Left lobe of liver (tissue), 2 donors: Measurements from ENCODE around the gene PIGK. TPM values are rescaled to one million over a fixed set of nuclear protein-coding genes. Genes with fewer than 3 reads are reported as not detected.
A peak's percentile ranks its signal among the peaks of the same experiment; 100 is the strongest.
"Not testable (repeated sequence)": the region's sequence is repeated elsewhere in the genome, so short reads cannot be mapped to it uniquely, and the experiment has no call there.

Experiments used
- ATAC-seq: fragments of 200-7000 bp; cut with Tn5 transposase; one replicate; pipeline ENCODE4 v1.9.1; 2020; ENCODE audit warnings: mild to moderate bottlenecking, moderate library complexity
- DNase-seq: peaks from one replicate; pipeline ENCODE4 v3.0.0-alpha.2; 2020; ENCODE audit warnings: low spot score
- total RNA-seq: library from RNA; stranded (reverse); gene quantifications from one replicate; pipeline ENCODE4 v1.2.1, GENCODE V29; 2021
- donor health status: DM: no; HTN: no; CAD: no; lungs with moderate emphysema.
- donor health status: DM: no; HTN: yes; CAD: no.

The PIGK gene
- total RNA-seq, 1 donor from 2014 or later = 14.2 TPM

GRCh38 chr1:77197351-77197750 lies 21.9 kb downstream of the PIGK start:
- no peak for DNase-seq

GRCh38 chr1:77193951-77194350 lies 25.3 kb downstream of the PIGK start:
- no peak for ATAC-seq
- no peak for DNase-seq

More at GRCh38 chr1:77197351-77197750, 21.9 kb downstream of the PIGK start:
- ATAC-seq = no peak

- ATAC-seq = no peak
These were observed 30.5 kb downstream of the PIGK start for GRCh38 chr1:77188770-77189169.

GRCh38 chr1:77186907-77187306 lies 32.3 kb downstream of the PIGK start:
- ATAC-seq, DNase-seq: not testable (repeated sequence)

More at GRCh38 chr1:77188770-77189169, 30.5 kb downstream of the PIGK start:
- DNase-seq = no peak

- no peak for ATAC-seq
- DNase-seq = no peak
These were observed 37.1 kb downstream of the PIGK start for GRCh38 chr1:77182083-77182482.

- no peak for ATAC-seq
These were observed 39.6 kb downstream of the PIGK start for GRCh38 chr1:77179632-77180031.

GRCh38 chr1:77175230-77175844 lies 43.9 kb downstream of the PIGK start:
- DNase-seq (no peak), ATAC-seq (no peak)

More at GRCh38 chr1:77179632-77180031, 39.6 kb downstream of the PIGK start:
- DNase-seq = no peak

GRCh38 chr1:77170687-77171086 lies 48.5 kb downstream of the PIGK start:
- ATAC-seq (no peak), DNase-seq (no peak)

- DNase-seq (no peak), ATAC-seq (no peak)
These were observed 50.9 kb downstream of the PIGK start for GRCh38 chr1:77168358-77168757.

- ATAC-seq (no peak), DNase-seq (no peak)
These were observed 54.7 kb downstream of the PIGK start for GRCh38 chr1:77164434-77164944.

- DNase-seq, ATAC-seq: not testable (repeated sequence)
These were observed 59.5 kb downstream of the PIGK start for GRCh38 chr1:77159706-77160105.

- no peak for DNase-seq
- no peak for ATAC-seq
These were observed 63.0 kb downstream of the PIGK start for GRCh38 chr1:77156214-77156613.

GRCh38 chr1:77146270-77146669 lies 73.0 kb downstream of the PIGK start:
- ATAC-seq (no peak), DNase-seq (no peak)

GRCh38 chr1:77143529-77144121 lies 75.6 kb downstream of the PIGK start:
- no peak for DNase-seq
- ATAC-seq = peak; percentile 43

- ATAC-seq = no peak
- no peak for DNase-seq
These were observed 79.8 kb downstream of the PIGK start for GRCh38 chr1:77139389-77139788.

- DNase-seq (peak; percentile 76), ATAC-seq (peak; percentile 92)
These were observed 84.9 kb downstream of the PIGK start for GRCh38 chr1:77134359-77134758.

GRCh38 chr1:77133731-77134358 lies 85.4 kb downstream of the PIGK start:
- peak; percentile 49 for DNase-seq
- ATAC-seq = peak; percentile 92

- ATAC-seq (peak; percentile 93), DNase-seq (no peak)
These were observed 92.9 kb downstream of the PIGK start for GRCh38 chr1:77126307-77126706.

GRCh38 chr1:77121503-77121902 lies 97.7 kb downstream of the PIGK start:
- no peak for DNase-seq
- ATAC-seq = peak; percentile 68

GRCh38 chr1:77120950-77121349 lies 98.3 kb downstream of the PIGK start:
- no peak for DNase-seq
- ATAC-seq = peak; percentile 37

- ATAC-seq (no peak), DNase-seq (no peak)
These were observed 100.5 kb downstream of the PIGK start for GRCh38 chr1:77118712-77119111.

- DNase-seq = no peak
- no peak for ATAC-seq
These were observed 114.6 kb downstream of the PIGK start for GRCh38 chr1:77104672-77105071.
